Glutamatergic neuron (in vitro differentiated cells): Measurements from ENCODE around the gene ADARB2. TPM values are rescaled to one million over a fixed set of nuclear protein-coding genes. Genes with fewer than 3 reads are reported as not detected.

Source experiments
- DNase-seq: peaks from one replicate; pipeline ENCODE4 v3.0.0; 2022
- H3K27ac Mint-ChIP-seq: one replicate; pipeline ENCODE4 v1.8.0; 2020; ENCODE audit warnings: mild to moderate bottlenecking, mixed read lengths, inconsistent platforms; ENCODE audit not compliant: unreplicated experiment
- H3K27me3 Mint-ChIP-seq: one replicate; pipeline ENCODE4 v1.8.0; 2020; ENCODE audit warnings: mild to moderate bottlenecking, moderate library complexity, mixed read lengths, inconsistent platforms; ENCODE audit not compliant: unreplicated experiment
- H3K36me3 Mint-ChIP-seq: one replicate; pipeline ENCODE4 v1.8.0; 2020; ENCODE audit warnings: mild to moderate bottlenecking, mixed read lengths, inconsistent platforms; ENCODE audit not compliant: unreplicated experiment
- H3K4me1 Mint-ChIP-seq: one replicate; pipeline ENCODE4 v1.8.0; 2020; ENCODE audit warnings: mild to moderate bottlenecking, low read depth, mixed read lengths, inconsistent platforms; ENCODE audit not compliant: unreplicated experiment
- H3K4me3 Mint-ChIP-seq: one replicate; pipeline ENCODE4 v1.8.0; 2020; ENCODE audit warnings: mild to moderate bottlenecking, mixed read lengths, inconsistent platforms; ENCODE audit not compliant: unreplicated experiment
- H3K9me3 Mint-ChIP-seq: one replicate; pipeline ENCODE4 v1.8.0; 2020; ENCODE audit warnings: mild to moderate bottlenecking, moderate library complexity, mixed read lengths, inconsistent platforms; ENCODE audit not compliant: unreplicated experiment
- total RNA-seq: library from RNA; stranded (reverse); fragmentation: NEBNext Ultra II Directional; extraction: Animal tissue kit (Norgen Biotek cat#: 25700); gene quantifications from one replicate; pipeline ENCODE4 v1.2.1, GENCODE V29; 2021; ENCODE audit not compliant: unreplicated experiment
- TF ChIP-seq, protein P1 (sequence below): fragments of 200-600 bp; sonication (generic); IDR thresholded peaks from one replicate; pipeline ENCODE4 v1.5.0; 2021; ENCODE audit not compliant: partially characterized antibody, unreplicated experiment

Gene ADARB2
- total RNA-seq, 1 donor from 2014 or later, result 20.6 TPM

DNA sequence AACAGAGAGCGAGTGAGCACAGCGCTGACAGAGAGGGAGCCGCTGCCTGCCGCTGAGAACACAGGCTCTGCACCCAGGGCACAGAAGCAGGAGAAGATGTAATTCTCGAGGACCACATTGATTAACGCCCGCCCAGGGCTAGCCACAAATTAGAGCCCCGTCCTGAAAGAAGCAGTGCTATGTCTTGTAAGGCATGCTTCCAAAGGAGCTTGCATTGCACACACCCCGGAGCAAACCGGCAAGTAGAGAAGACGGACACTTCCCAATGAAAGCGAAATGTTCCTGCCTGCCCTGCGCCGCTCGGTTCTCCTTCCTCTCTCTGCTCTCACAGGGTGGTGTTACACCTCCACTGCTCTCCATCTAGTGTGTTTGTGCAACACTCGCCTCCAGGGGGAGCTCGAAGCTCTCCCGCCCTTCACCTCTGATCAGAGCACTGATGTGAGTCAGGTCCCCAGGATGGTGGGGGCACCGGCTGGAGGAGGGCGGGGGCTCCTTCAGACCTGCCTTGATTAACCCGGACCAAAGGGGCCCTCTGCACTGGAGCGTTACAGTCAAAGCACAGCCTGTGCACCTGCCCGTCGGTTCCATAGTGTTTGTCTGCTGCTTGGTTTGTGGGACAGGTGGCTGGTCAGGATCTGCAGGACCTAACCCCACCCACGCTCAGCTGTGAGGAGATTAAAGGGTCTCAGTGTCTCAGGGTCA, 316.5 kb downstream of the ADARB2 start:
- DNase-seq, result peak; percentile 84
- peak overlapping the region; percentile 63 for H3K27ac Mint-ChIP-seq

DNA sequence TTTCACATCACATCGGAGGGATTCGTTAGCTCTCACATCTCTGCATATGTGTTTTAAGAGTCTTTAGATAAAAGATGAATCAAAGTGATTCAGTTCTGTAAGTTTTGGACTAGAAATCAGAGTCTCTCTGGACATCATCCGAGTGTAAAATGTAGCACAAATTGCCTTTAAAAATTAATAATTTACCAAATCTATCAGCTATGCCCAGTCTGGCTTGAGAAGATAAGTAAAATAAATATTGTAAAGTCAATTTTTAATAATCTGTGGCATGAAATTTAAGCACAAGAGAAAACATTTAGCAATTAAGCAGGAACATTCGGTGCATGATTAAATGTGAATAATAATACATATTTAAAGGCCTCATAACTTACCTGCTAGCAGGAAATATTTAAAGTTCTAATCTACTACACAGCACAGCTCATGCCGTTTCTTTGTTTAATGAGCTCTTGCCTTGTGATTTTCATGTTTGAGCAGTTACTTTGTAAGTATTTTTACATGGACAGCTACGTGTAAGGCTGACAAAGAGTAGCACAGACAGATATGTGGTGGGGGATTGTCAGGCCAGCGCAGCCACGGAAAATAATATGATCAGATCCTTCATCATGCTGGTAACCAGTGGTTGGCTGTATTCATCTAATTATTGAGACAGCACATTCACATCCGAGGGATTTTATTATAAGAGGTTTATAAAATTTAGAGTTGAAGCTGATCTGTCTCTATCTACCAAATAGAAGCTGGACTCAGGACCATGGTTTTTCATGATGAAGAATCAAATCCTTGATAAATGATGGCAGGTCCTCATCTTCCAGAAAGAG, 317.3 kb downstream of the ADARB2 start:
- Mint-ChIP-seq H3K36me3 (peaks cover 12% of the 10 kb centered on the region), H3K27me3 (peaks cover 2% of the 10 kb centered on the region), H3K27ac (peak overlapping the region; percentile 63), H3K4me1 (peaks cover 18% of the 10 kb centered on the region), H3K4me3 (peak overlapping the region; percentile 76), H3K9me3 (no peaks in the 10 kb centered on the region)
- TF ChIP-seq, protein P1, sequence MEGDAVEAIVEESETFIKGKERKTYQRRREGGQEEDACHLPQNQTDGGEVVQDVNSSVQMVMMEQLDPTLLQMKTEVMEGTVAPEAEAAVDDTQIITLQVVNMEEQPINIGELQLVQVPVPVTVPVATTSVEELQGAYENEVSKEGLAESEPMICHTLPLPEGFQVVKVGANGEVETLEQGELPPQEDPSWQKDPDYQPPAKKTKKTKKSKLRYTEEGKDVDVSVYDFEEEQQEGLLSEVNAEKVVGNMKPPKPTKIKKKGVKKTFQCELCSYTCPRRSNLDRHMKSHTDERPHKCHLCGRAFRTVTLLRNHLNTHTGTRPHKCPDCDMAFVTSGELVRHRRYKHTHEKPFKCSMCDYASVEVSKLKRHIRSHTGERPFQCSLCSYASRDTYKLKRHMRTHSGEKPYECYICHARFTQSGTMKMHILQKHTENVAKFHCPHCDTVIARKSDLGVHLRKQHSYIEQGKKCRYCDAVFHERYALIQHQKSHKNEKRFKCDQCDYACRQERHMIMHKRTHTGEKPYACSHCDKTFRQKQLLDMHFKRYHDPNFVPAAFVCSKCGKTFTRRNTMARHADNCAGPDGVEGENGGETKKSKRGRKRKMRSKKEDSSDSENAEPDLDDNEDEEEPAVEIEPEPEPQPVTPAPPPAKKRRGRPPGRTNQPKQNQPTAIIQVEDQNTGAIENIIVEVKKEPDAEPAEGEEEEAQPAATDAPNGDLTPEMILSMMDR, result no peak
- DNase-seq, result no peak

More for the DNA sequence above, 316.5 kb downstream of the ADARB2 start:
- Mint-ChIP-seq H3K27me3 (peaks cover 2% of the 10 kb centered on the region), H3K9me3 (no peaks in the 10 kb centered on the region), H3K4me3 (peak overlapping the region; percentile 76), H3K4me1 (peaks cover 18% of the 10 kb centered on the region), H3K36me3 (peaks cover 10% of the 10 kb centered on the region)
- TF ChIP-seq, protein P1, result peak; percentile 87

DNA sequence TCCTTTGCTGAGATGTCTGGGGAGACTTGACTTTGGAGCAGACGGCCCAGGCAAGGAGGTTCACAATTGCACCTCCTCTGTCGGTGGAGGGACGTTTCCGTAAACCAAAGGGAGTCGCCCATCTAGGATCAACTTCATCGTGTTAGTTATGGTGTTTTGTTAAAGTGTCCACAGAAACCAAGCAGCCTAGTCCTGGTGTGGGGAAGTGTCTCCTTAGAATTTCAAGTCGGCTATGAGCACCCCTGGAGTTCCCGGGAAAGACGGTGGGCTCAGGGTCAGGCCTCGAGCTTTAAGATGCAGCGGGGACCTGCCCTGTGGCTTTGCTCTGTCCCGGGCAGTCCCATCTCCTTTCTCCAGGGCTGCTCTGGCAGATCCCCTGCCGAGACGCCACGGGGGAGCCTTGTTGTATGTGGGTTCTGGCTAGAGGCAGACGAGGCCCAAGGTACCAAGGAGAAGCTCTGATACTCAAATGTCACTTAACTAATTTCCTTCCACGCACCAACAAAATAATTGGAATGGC, 319.2 kb downstream of the ADARB2 start:
- H3K9me3 Mint-ChIP-seq, result peaks cover 2% of the 10 kb centered on the region
- peaks cover 12% of the 10 kb centered on the region for H3K4me1 Mint-ChIP-seq
- H3K4me3 Mint-ChIP-seq, result no peak overlapping the region
- TF ChIP-seq, protein P1, result no peak
- peaks cover 4% of the 10 kb centered on the region for H3K36me3 Mint-ChIP-seq
- peaks cover 1% of the 10 kb centered on the region for H3K27me3 Mint-ChIP-seq
- DNase-seq, result no peak
- no peak overlapping the region for H3K27ac Mint-ChIP-seq

DNA sequence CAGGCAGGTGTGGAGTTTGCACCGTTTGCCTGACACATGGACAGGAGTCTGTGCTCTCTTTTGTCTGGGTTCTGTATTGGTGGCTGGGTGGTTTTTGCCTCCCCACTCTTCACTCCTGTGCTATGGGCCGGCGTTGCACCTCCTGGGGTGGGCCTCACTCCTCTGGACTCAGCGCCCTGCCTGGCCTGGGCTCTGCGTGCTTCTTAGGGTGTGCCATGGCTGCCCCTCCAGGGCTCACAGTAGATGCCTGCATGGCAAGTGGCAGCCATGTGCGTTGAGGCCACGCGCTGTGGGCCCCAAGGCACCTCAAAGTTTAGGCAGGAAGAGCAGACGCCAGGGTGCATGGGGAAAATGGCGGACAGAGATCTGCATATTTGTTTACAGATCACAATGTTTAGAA, 319.8 kb downstream of the ADARB2 start:
- peaks cover 4% of the 10 kb centered on the region for H3K36me3 Mint-ChIP-seq
- no peak for DNase-seq
- TF ChIP-seq, protein P1, result no peak
- H3K27me3 Mint-ChIP-seq, result no peaks in the 10 kb centered on the region
- H3K9me3 Mint-ChIP-seq, result peaks cover 2% of the 10 kb centered on the region
- no peak overlapping the region for H3K27ac Mint-ChIP-seq
- H3K4me1 Mint-ChIP-seq, result peaks cover 12% of the 10 kb centered on the region
- no peak overlapping the region for H3K4me3 Mint-ChIP-seq
